ENCODE measurements around the gene ZNF316. TPM values are rescaled to one million over a fixed set of nuclear protein-coding genes. Genes with fewer than 3 reads are reported as not detected.
A peak's percentile ranks its signal among the peaks of the same experiment; 100 is the strongest.

ZNF316 gene
- total RNA-seq, 2 experiments from 2014 or later = 15.8 to 17.0 TPM

DNA sequence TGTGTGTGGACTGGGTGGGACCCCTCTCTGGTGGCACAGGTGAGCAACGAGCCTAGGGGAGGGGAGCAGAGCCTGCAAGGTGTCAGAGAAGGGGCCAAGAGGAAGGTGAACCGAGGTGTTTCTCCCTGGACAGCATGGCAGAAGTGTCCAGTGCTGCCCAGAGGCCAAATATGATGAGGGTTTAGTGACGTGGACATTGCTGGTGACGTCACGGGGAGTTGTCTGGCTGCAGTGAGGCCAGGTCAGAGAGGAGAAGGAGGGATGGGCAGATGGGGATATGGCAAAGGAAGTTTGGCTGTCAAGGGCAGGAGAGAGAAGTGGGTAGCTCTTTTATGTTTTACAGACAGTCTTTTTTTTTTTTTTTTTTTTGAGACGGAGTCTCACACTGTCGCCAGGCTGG, 24.3 kb upstream of the ZNF316 start:
- peaks cover 3% of the 10 kb centered on the region for H3K4me1 Mint-ChIP-seq (ENCODE audit: low read depth)
- peaks cover 4% of the 10 kb centered on the region for H3K27me3 Mint-ChIP-seq (ENCODE audit: low read depth)
- CTCF ChIA-PET = interaction anchor here (1.2 to 1.5 kb wide), 2 partner anchors 9 to 12 kb away, joined by 4 to 6 read pairs; no protein-coding TSS in a partner anchor
- H3K4me3 Mint-ChIP-seq = no peak overlapping the region
- no peaks in the 10 kb centered on the region for H3K9me3 Mint-ChIP-seq
- no peak for DNase-seq
- no peaks in the 10 kb centered on the region for H3K36me3 Mint-ChIP-seq (ENCODE audit: low read depth)
- intact Hi-C loops (cut with micrococcal nuclease) = no loop called here
- peak overlapping the region; percentile 44 for H3K27ac Mint-ChIP-seq

- H3K9me3 Mint-ChIP-seq = no peaks in the 10 kb centered on the region
- DNase-seq = no peak
- intact Hi-C loops (cut with micrococcal nuclease) = no loop called here
- no peak overlapping the region for H3K27ac Mint-ChIP-seq
- H3K4me3 Mint-ChIP-seq = no peak overlapping the region
- CTCF ChIA-PET = no interaction called here
- peaks cover 6% of the 10 kb centered on the region for H3K4me1 Mint-ChIP-seq (ENCODE audit: low read depth)
- no peaks in the 10 kb centered on the region for H3K36me3 Mint-ChIP-seq (ENCODE audit: low read depth)
- H3K27me3 Mint-ChIP-seq (ENCODE audit: low read depth) = peaks cover 4% of the 10 kb centered on the region
Measured at GRCh38 chr7:6613706-6614105, 23.4 kb upstream of the ZNF316 start.

DNA sequence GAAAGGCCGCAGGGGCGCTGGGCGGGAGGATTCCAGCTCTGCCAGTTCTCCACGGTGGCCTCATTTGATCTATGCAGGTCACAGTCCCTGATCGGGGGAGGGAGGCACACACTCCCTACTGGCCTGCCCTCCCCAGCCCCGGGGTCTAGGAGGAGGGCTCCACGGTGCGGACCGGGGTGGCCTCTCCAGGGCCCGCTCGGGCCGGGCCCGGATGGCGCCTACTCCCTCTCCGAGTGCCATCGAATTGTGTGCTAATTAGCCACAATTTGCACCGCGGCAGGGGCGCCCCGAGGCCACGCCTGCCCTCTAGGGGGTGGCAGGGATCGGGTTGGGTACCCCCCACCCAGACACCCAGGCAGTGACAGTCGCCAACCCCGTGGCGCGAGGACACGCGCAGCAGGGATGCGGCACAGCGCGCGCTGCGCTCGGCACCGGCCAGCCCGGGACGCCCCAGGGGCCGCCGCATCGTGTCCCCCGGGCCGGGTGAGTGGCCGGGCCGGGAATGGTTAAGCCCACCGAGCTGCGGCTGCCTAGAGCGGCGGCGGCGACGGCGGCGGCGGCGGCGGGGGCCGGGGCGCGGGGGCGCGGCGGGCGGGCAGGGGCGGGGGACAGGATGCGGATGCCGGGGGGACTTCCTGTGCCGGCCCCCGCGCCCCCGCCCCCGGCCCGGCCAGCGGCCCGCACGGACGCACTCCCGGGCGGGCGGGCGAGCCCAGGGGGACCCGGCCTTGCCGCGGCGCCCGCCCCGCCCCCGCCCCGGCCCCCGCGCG, 22.0 kb upstream of the ZNF316 start, which contains the start of gene ZNF853:
ZNF853 (plus strand) TSS at position 658 of the 770 bp plus-strand sequence. CDS start 565 bp downstream, outside the sequence.
- intact Hi-C loops (cut with micrococcal nuclease) = no loop called here
- Mint-ChIP-seq H3K36me3 (ENCODE audit: low read depth) (no peaks in the 10 kb centered on the region), H3K4me1 (ENCODE audit: low read depth) (peaks cover 14% of the 10 kb centered on the region), H3K27ac (no peak within 1 kb of the TSS), H3K27me3 (ENCODE audit: low read depth) (peaks cover 4% of the 10 kb centered on the region), H3K4me3 (peak within 1 kb of the TSS; percentile 65), H3K9me3 (no peaks in the 10 kb centered on the region)
- CTCF ChIA-PET = no interaction called here
- peak; percentile 22 for DNase-seq

DNA sequence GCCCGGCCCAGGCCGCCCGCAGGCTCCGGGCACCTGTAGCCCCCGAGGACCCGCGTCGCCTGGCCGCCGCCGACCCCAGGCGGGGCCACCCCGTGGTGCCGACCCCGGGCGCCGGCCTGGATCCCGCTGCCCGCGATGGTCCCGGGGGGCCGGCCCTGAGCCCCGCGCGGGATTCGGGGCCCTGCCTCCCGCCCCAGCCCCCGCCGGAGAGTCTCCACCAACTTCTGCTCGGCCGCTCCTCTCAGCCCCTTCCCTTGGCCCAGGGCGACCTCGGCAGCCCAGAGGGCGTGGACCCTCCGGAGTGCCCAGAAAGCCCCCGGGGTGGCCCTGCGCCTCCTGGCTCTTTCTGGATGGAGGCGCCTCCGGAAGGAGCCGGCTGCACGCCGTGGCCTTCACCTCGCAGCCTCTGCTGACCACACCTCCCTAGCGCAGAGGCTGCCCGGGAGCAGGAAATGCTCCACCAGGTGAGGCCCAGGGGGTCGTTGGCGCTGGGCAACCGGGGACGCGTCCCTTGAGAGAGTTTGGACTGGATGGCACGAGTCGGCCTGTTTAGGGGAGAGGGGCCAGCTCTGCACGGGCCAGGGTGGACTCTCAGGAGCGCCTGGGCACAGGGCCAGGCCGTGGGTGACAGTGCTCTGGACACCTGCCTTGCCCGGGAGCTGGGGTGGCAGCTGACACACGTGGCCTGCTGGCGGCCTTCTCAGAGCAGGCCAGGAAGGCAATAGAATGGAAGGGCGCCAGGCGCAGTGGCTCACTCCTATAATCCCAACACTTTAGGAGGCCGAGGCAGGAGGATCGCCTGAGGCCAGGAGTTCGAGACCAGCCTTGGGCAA, 21.2 kb upstream of the ZNF316 start:
- Mint-ChIP-seq H3K27ac (no peak overlapping the region), H3K36me3 (ENCODE audit: low read depth) (no peaks in the 10 kb centered on the region), H3K4me1 (ENCODE audit: low read depth) (peaks cover 16% of the 10 kb centered on the region), H3K9me3 (no peaks in the 10 kb centered on the region), H3K27me3 (ENCODE audit: low read depth) (peaks cover 4% of the 10 kb centered on the region), H3K4me3 (peak overlapping the region; percentile 42)
- CTCF ChIA-PET = interaction anchor here (0.6 to 0.9 kb wide), 2 partner anchors 44 to 47 kb away, joined by 3 read pairs; no protein-coding TSS in a partner anchor
- intact Hi-C loops (cut with micrococcal nuclease) = no loop called here
- no peak for DNase-seq

GRCh38 chr7:6616854-6617643, 20.1 kb upstream of the ZNF316 start:
- peaks cover 4% of the 10 kb centered on the region for H3K27me3 Mint-ChIP-seq (ENCODE audit: low read depth)
- peaks cover 4% of the 10 kb centered on the region for H3K36me3 Mint-ChIP-seq (ENCODE audit: low read depth)
- intact Hi-C loops (cut with micrococcal nuclease) = no loop called here
- CTCF ChIA-PET = interaction anchor here (0.6 to 0.9 kb wide), 2 partner anchors 46 to 66 kb away, joined by 3 to 5 read pairs; no protein-coding TSS in a partner anchor
- no peak overlapping the region for H3K27ac Mint-ChIP-seq
- peak overlapping the region; percentile 41 for H3K4me3 Mint-ChIP-seq
- H3K4me1 Mint-ChIP-seq (ENCODE audit: low read depth) = peaks cover 24% of the 10 kb centered on the region
- H3K9me3 Mint-ChIP-seq = no peaks in the 10 kb centered on the region
- DNase-seq = no peak

DNA sequence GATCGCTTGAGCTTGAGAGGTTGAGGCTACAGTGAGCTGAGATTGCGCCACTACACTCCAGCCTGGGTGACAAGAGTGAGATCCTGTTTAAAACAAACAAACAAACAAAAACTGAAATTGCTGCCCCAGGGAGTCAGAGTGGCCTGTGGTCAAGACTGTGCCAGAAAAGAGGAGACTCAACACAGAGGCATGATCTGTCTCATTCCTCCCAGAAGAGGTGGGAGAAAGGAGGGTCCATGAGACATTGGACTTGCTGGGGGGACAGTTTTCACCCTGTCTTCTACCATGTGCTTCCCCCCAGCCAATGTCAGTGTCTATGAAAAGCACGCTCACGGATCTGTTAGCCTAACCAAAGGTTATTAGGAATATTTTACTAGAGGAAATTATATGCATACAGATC, 18.5 kb upstream of the ZNF316 start:
- Mint-ChIP-seq H3K9me3 (no peaks in the 10 kb centered on the region), H3K36me3 (ENCODE audit: low read depth) (peaks cover 4% of the 10 kb centered on the region), H3K4me3 (no peak overlapping the region), H3K4me1 (ENCODE audit: low read depth) (peaks cover 29% of the 10 kb centered on the region), H3K27me3 (ENCODE audit: low read depth) (peaks cover 4% of the 10 kb centered on the region), H3K27ac (no peak overlapping the region)
- intact Hi-C loops (cut with micrococcal nuclease) = no loop called here
- CTCF ChIA-PET = no interaction called here
- DNase-seq = no peak

DNA sequence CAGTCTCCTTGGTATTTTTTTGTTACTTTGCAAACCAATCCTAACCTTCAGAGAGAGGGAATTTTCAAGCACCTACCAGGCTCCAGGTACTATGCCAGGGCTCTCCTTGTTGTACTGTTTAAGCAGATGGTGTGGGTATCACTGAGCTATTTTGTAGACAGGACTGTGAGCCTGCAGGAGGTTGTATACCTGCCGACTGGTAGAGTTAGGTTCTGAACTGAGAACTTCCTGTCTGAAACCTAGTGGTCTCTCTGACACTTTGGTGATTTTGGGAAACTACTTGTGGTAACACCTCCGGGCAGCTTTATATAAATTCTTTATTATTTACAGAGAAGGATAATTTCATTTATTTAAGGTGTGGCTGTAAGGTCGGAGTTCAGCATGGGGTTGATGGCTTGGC, 17.2 kb upstream of the ZNF316 start:
- Mint-ChIP-seq H3K27ac (no peak overlapping the region), H3K27me3 (ENCODE audit: low read depth) (no peaks in the 10 kb centered on the region), H3K36me3 (ENCODE audit: low read depth) (peaks cover 4% of the 10 kb centered on the region), H3K9me3 (no peaks in the 10 kb centered on the region), H3K4me3 (no peak overlapping the region), H3K4me1 (ENCODE audit: low read depth) (peaks cover 34% of the 10 kb centered on the region)
- intact Hi-C loops (cut with micrococcal nuclease) = no loop called here
- DNase-seq = no peak
- CTCF ChIA-PET = no interaction called here

- Mint-ChIP-seq H3K4me1 (ENCODE audit: low read depth) (peaks cover 34% of the 10 kb centered on the region), H3K9me3 (no peaks in the 10 kb centered on the region), H3K4me3 (no peak overlapping the region), H3K27ac (no peak overlapping the region), H3K36me3 (ENCODE audit: low read depth) (peaks cover 4% of the 10 kb centered on the region), H3K27me3 (ENCODE audit: low read depth) (no peaks in the 10 kb centered on the region)
- no peak for DNase-seq
- intact Hi-C loops (cut with micrococcal nuclease) = no loop called here
- CTCF ChIA-PET = interaction anchor here (1.1 kb wide), 1 partner anchor 47 kb away, joined by 3 read pairs; no protein-coding TSS in a partner anchor
Measured at GRCh38 chr7:6621195-6622133, 15.7 kb upstream of the ZNF316 start.

GRCh38 chr7:6622134-6622710, 14.9 kb upstream of the ZNF316 start:
- Mint-ChIP-seq H3K36me3 (ENCODE audit: low read depth) (peaks cover 4% of the 10 kb centered on the region), H3K9me3 (no peaks in the 10 kb centered on the region), H3K4me3 (no peak overlapping the region), H3K27ac (no peak overlapping the region), H3K4me1 (ENCODE audit: low read depth) (peaks cover 34% of the 10 kb centered on the region), H3K27me3 (ENCODE audit: low read depth) (no peaks in the 10 kb centered on the region)
- intact Hi-C loops (cut with micrococcal nuclease) = no loop called here
- CTCF ChIA-PET = no interaction called here
- no peak for DNase-seq

DNA sequence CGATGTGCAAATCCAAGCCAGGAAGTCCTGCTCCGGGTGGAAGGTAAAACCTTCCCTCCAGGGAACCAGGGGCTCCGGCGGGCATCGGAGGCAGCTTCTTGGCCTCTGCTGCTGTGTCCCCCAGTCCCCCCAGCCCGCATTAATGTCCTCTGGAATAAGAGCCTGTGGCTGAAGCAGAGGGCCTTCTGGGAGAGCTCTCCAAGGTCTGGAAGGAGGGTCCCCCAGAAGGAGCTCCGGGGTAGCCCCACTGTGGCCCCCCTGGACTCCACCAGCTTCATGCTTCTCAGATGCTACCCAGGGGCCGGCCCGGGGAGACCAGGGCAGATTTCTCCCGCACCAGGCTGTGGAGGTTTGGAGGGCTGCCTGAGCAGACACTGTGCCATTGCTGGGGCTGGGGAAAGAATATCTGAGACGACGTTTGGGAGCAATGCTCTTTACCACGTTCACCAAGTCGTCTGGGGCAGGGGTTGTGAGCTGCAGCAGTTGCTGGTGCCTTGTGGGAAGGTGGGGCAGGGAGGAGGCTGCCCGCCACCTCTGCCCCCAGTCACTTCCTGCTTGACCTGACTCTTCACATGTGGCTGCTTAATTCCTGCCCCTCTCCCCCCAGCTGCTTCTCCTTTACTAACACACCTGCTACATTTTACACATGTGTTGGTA, 13.4 kb upstream of the ZNF316 start:
- peak overlapping the region; percentile 71 for H3K27ac Mint-ChIP-seq
- no peak overlapping the region for H3K4me3 Mint-ChIP-seq
- CTCF ChIA-PET = interaction anchor here (0.9 kb wide), 1 partner anchor 23 kb away, joined by 3 read pairs; no protein-coding TSS in a partner anchor

More for the DNA sequence above, 13.4 kb upstream of the ZNF316 start:
- Mint-ChIP-seq H3K36me3 (ENCODE audit: low read depth) (peaks cover 4% of the 10 kb centered on the region), H3K4me1 (ENCODE audit: low read depth) (peaks cover 32% of the 10 kb centered on the region), H3K9me3 (no peaks in the 10 kb centered on the region), H3K27me3 (ENCODE audit: low read depth) (no peaks in the 10 kb centered on the region)
- peak; percentile 37 for DNase-seq
- intact Hi-C loops (cut with micrococcal nuclease) = no loop called here

Measured in activated naive CD4-positive, alpha-beta T cell treated with anti-CD3 and anti-CD28 coated beads for 36 hours (primary cell).